ENCODE data around the gene GPC6.

The GPC6 gene

GRCh38 chr13:93818345-93818744 is 591.7 kb downstream of the GPC6 start:
- no peak overlapping the region for H3K27ac ChIP-seq (ENCODE audit: low read length)
- H3K9me2 ChIP-seq (replicated peaks; ENCODE audit: insufficient read depth, low read length) = no peaks in the 10 kb centered on the region
- no peaks in the 10 kb centered on the region for H3K9me3 ChIP-seq (replicated peaks; ENCODE audit: insufficient read depth, low read length)
- no peak overlapping the region for H2AFZ ChIP-seq (ENCODE audit: low read length)
- H3K4me3 ChIP-seq (ENCODE audit: low read length) = no peak overlapping the region
- H3K27me3 ChIP-seq (replicated peaks; ENCODE audit: insufficient read depth, low read length) = no peaks in the 10 kb centered on the region
- no peaks in the 10 kb centered on the region for H3K79me2 ChIP-seq (ENCODE audit: low read length)
- no peaks in the 10 kb centered on the region for H3K36me3 ChIP-seq (replicated peaks; ENCODE audit: insufficient read depth, low read length)
- H3K4me2 ChIP-seq (ENCODE audit: low read depth, low read length) = no peak overlapping the region
- no peaks in the 10 kb centered on the region for H3K4me1 ChIP-seq (ENCODE audit: low read length)
- H3K9ac ChIP-seq (ENCODE audit: low read length) = no peak overlapping the region
- TF ChIP-seq EZH2phosphoT487 (IDR thresholded peaks at IDR 0.05; ENCODE audit: low read length) (no peak), EZH2 (optimal IDR thresholded peaks at IDR 0.05; ENCODE audit: low read depth, low read length) (no peak)
- TF ChIP-seq, protein P1, sequence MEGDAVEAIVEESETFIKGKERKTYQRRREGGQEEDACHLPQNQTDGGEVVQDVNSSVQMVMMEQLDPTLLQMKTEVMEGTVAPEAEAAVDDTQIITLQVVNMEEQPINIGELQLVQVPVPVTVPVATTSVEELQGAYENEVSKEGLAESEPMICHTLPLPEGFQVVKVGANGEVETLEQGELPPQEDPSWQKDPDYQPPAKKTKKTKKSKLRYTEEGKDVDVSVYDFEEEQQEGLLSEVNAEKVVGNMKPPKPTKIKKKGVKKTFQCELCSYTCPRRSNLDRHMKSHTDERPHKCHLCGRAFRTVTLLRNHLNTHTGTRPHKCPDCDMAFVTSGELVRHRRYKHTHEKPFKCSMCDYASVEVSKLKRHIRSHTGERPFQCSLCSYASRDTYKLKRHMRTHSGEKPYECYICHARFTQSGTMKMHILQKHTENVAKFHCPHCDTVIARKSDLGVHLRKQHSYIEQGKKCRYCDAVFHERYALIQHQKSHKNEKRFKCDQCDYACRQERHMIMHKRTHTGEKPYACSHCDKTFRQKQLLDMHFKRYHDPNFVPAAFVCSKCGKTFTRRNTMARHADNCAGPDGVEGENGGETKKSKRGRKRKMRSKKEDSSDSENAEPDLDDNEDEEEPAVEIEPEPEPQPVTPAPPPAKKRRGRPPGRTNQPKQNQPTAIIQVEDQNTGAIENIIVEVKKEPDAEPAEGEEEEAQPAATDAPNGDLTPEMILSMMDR (IDR thresholded peaks at IDR 0.05; ENCODE audit: low read length) = no peak
- no peaks in the 10 kb centered on the region for H3F3A ChIP-seq (ENCODE audit: insufficient read depth, low read length)
- H4K20me1 ChIP-seq (ENCODE audit: insufficient read depth, low read length) = no peaks in the 10 kb centered on the region
- DNase-seq = no peak

GRCh38 chr13:93819331-93819890 is 592.8 kb downstream of the GPC6 start:
- no peaks in the 10 kb centered on the region for H3K9me3 ChIP-seq (replicated peaks; ENCODE audit: insufficient read depth, low read length)
- H3K9me2 ChIP-seq (replicated peaks; ENCODE audit: insufficient read depth, low read length) = no peaks in the 10 kb centered on the region
- no peaks in the 10 kb centered on the region for H4K20me1 ChIP-seq (ENCODE audit: insufficient read depth, low read length)
- no peak overlapping the region for H3K9ac ChIP-seq (ENCODE audit: low read length)
- no peaks in the 10 kb centered on the region for H3K36me3 ChIP-seq (replicated peaks; ENCODE audit: insufficient read depth, low read length)
- H3K27me3 ChIP-seq (replicated peaks; ENCODE audit: insufficient read depth, low read length) = no peaks in the 10 kb centered on the region
- H3K4me2 ChIP-seq (ENCODE audit: low read depth, low read length) = no peak overlapping the region
- TF ChIP-seq EZH2 (optimal IDR thresholded peaks at IDR 0.05; ENCODE audit: low read depth, low read length) (no peak), EZH2phosphoT487 (IDR thresholded peaks at IDR 0.05; ENCODE audit: low read length) (no peak)
- TF ChIP-seq, protein P1 (IDR thresholded peaks at IDR 0.05; ENCODE audit: low read length) = no peak
- no peaks in the 10 kb centered on the region for H3F3A ChIP-seq (ENCODE audit: insufficient read depth, low read length)
- H3K79me2 ChIP-seq (ENCODE audit: low read length) = no peaks in the 10 kb centered on the region
- no peak overlapping the region for H3K27ac ChIP-seq (ENCODE audit: low read length)
- H3K4me3 ChIP-seq (ENCODE audit: low read length) = no peak overlapping the region
- no peak for DNase-seq
- no peaks in the 10 kb centered on the region for H3K4me1 ChIP-seq (ENCODE audit: low read length)
- H2AFZ ChIP-seq (ENCODE audit: low read length) = no peak overlapping the region

- Histone ChIP-seq H3K4me3 (ENCODE audit: low read length) (no peak overlapping the region), H3K4me1 (ENCODE audit: low read length) (no peaks in the 10 kb centered on the region), H3K9me2 (replicated peaks; ENCODE audit: insufficient read depth, low read length) (no peaks in the 10 kb centered on the region), H3F3A (ENCODE audit: insufficient read depth, low read length) (no peaks in the 10 kb centered on the region), H3K79me2 (ENCODE audit: low read length) (no peaks in the 10 kb centered on the region), H3K9ac (ENCODE audit: low read length) (no peak overlapping the region), H3K27me3 (replicated peaks; ENCODE audit: insufficient read depth, low read length) (no peaks in the 10 kb centered on the region), H3K4me2 (ENCODE audit: low read depth, low read length) (no peak overlapping the region), H4K20me1 (ENCODE audit: insufficient read depth, low read length) (no peaks in the 10 kb centered on the region), H3K36me3 (replicated peaks; ENCODE audit: insufficient read depth, low read length) (no peaks in the 10 kb centered on the region), H3K27ac (ENCODE audit: low read length) (no peak overlapping the region), H2AFZ (ENCODE audit: low read length) (no peak overlapping the region), H3K9me3 (replicated peaks; ENCODE audit: insufficient read depth, low read length) (no peaks in the 10 kb centered on the region)
- no peak for DNase-seq
- TF ChIP-seq EZH2 (optimal IDR thresholded peaks at IDR 0.05; ENCODE audit: low read depth, low read length) (no peak), EZH2phosphoT487 (IDR thresholded peaks at IDR 0.05; ENCODE audit: low read length) (no peak)
- TF ChIP-seq, protein P1 (IDR thresholded peaks at IDR 0.05; ENCODE audit: low read length) = no peak
These were observed 597.7 kb downstream of the GPC6 start for GRCh38 chr13:93824286-93824685.
